ENCODE results near the gene HEG1.

HEG1 gene

GRCh38 chr3:124984754-124985153 lies 71.0 kb downstream of the HEG1 start:
- Histone ChIP-seq H3K4me3 (ENCODE audit: low read length) (no peak overlapping the region), H3K9ac (ENCODE audit: low read length) (no peak overlapping the region), H3K27me3 (ENCODE audit: control insufficient read depth, insufficient read depth, low read length) (no peaks in the 10 kb centered on the region), H3K27ac (ENCODE audit: low read depth, low read length) (no peak overlapping the region), H3K4me1 (ENCODE audit: control insufficient read depth, insufficient read depth, low read length) (peaks cover 13% of the 10 kb centered on the region), H3K36me3 (ENCODE audit: control insufficient read depth, insufficient read depth, low read length) (peaks cover 5% of the 10 kb centered on the region)

- Histone ChIP-seq H3K4me1 (ENCODE audit: control insufficient read depth, insufficient read depth, low read length) (peaks cover 13% of the 10 kb centered on the region), H3K27ac (ENCODE audit: low read depth, low read length) (no peak overlapping the region), H3K36me3 (ENCODE audit: control insufficient read depth, insufficient read depth, low read length) (peaks cover 3% of the 10 kb centered on the region), H3K9ac (ENCODE audit: low read length) (no peak overlapping the region), H3K4me3 (ENCODE audit: low read length) (no peak overlapping the region), H3K27me3 (ENCODE audit: control insufficient read depth, insufficient read depth, low read length) (no peaks in the 10 kb centered on the region)
Observed at GRCh38 chr3:124982855-124983254, 72.9 kb downstream of the HEG1 start.

- Histone ChIP-seq H3K27ac (ENCODE audit: low read depth, low read length) (no peak overlapping the region), H3K36me3 (ENCODE audit: control insufficient read depth, insufficient read depth, low read length) (peaks cover 6% of the 10 kb centered on the region), H3K4me3 (ENCODE audit: low read length) (no peak overlapping the region)
Observed at GRCh38 chr3:124981472-124981871, 74.3 kb downstream of the HEG1 start.

GRCh38 chr3:124978627-124979026 lies 77.2 kb downstream of the HEG1 start:
- Histone ChIP-seq H3K9ac (ENCODE audit: low read length) (no peak overlapping the region), H3K36me3 (ENCODE audit: control insufficient read depth, insufficient read depth, low read length) (peaks cover 5% of the 10 kb centered on the region), H3K27ac (ENCODE audit: low read depth, low read length) (no peak overlapping the region), H3K4me1 (ENCODE audit: control insufficient read depth, insufficient read depth, low read length) (peaks cover 4% of the 10 kb centered on the region), H3K27me3 (ENCODE audit: control insufficient read depth, insufficient read depth, low read length) (no peaks in the 10 kb centered on the region), H3K4me3 (ENCODE audit: low read length) (no peak overlapping the region)

More at GRCh38 chr3:124981472-124981871, 74.3 kb downstream of the HEG1 start:
- no peaks in the 10 kb centered on the region for H3K27me3 ChIP-seq (ENCODE audit: control insufficient read depth, insufficient read depth, low read length)
- H3K9ac ChIP-seq (ENCODE audit: low read length) = no peak overlapping the region
- H3K4me1 ChIP-seq (ENCODE audit: control insufficient read depth, insufficient read depth, low read length) = peaks cover 13% of the 10 kb centered on the region

GRCh38 chr3:124976383-124976782 lies 79.4 kb downstream of the HEG1 start:
- Histone ChIP-seq H3K4me1 (ENCODE audit: control insufficient read depth, insufficient read depth, low read length) (peaks cover 5% of the 10 kb centered on the region), H3K27me3 (ENCODE audit: control insufficient read depth, insufficient read depth, low read length) (no peaks in the 10 kb centered on the region), H3K36me3 (ENCODE audit: control insufficient read depth, insufficient read depth, low read length) (peaks cover 9% of the 10 kb centered on the region), H3K27ac (ENCODE audit: low read depth, low read length) (no peak overlapping the region), H3K9ac (ENCODE audit: low read length) (no peak overlapping the region), H3K4me3 (ENCODE audit: low read length) (no peak overlapping the region)

- Histone ChIP-seq H3K4me3 (ENCODE audit: low read length) (no peak overlapping the region), H3K36me3 (ENCODE audit: control insufficient read depth, insufficient read depth, low read length) (peaks cover 9% of the 10 kb centered on the region), H3K9ac (ENCODE audit: low read length) (no peak overlapping the region), H3K4me1 (ENCODE audit: control insufficient read depth, insufficient read depth, low read length) (peaks cover 3% of the 10 kb centered on the region), H3K27me3 (ENCODE audit: control insufficient read depth, insufficient read depth, low read length) (no peaks in the 10 kb centered on the region), H3K27ac (ENCODE audit: low read depth, low read length) (no peak overlapping the region)
Observed at GRCh38 chr3:124974691-124975090, 81.1 kb downstream of the HEG1 start.

- H3K27ac ChIP-seq (ENCODE audit: low read depth, low read length) = no peak overlapping the region
- H3K4me3 ChIP-seq (ENCODE audit: low read length) = no peak overlapping the region
- H3K27me3 ChIP-seq (ENCODE audit: control insufficient read depth, insufficient read depth, low read length) = no peaks in the 10 kb centered on the region
- H3K4me1 ChIP-seq (ENCODE audit: control insufficient read depth, insufficient read depth, low read length) = peaks cover 3% of the 10 kb centered on the region
- H3K9ac ChIP-seq (ENCODE audit: low read length) = no peak overlapping the region
- peaks cover 9% of the 10 kb centered on the region for H3K36me3 ChIP-seq (ENCODE audit: control insufficient read depth, insufficient read depth, low read length)
Observed at GRCh38 chr3:124973290-124973689, 82.5 kb downstream of the HEG1 start.

- Histone ChIP-seq H3K9ac (ENCODE audit: low read length) (no peak overlapping the region), H3K4me1 (ENCODE audit: control insufficient read depth, insufficient read depth, low read length) (peaks cover 3% of the 10 kb centered on the region), H3K27ac (ENCODE audit: low read depth, low read length) (peak overlapping the region; percentile 3), H3K4me3 (ENCODE audit: low read length) (no peak overlapping the region), H3K36me3 (ENCODE audit: control insufficient read depth, insufficient read depth, low read length) (peaks cover 5% of the 10 kb centered on the region), H3K27me3 (ENCODE audit: control insufficient read depth, insufficient read depth, low read length) (no peaks in the 10 kb centered on the region)
Observed at GRCh38 chr3:124972457-124972856, 83.3 kb downstream of the HEG1 start.

- peaks cover 3% of the 10 kb centered on the region for H3K4me1 ChIP-seq (ENCODE audit: control insufficient read depth, insufficient read depth, low read length)
- peaks cover 4% of the 10 kb centered on the region for H3K36me3 ChIP-seq (ENCODE audit: control insufficient read depth, insufficient read depth, low read length)
- H3K27me3 ChIP-seq (ENCODE audit: control insufficient read depth, insufficient read depth, low read length) = no peaks in the 10 kb centered on the region
- H3K4me3 ChIP-seq (ENCODE audit: low read length) = no peak overlapping the region
- no peak overlapping the region for H3K9ac ChIP-seq (ENCODE audit: low read length)
- H3K27ac ChIP-seq (ENCODE audit: low read depth, low read length) = no peak overlapping the region
Observed at GRCh38 chr3:124969963-124970722, 85.7 kb downstream of the HEG1 start.

GRCh38 chr3:124969190-124969589 lies 86.6 kb downstream of the HEG1 start:
- Histone ChIP-seq H3K27me3 (ENCODE audit: control insufficient read depth, insufficient read depth, low read length) (no peaks in the 10 kb centered on the region), H3K4me3 (ENCODE audit: low read length) (no peak overlapping the region), H3K36me3 (ENCODE audit: control insufficient read depth, insufficient read depth, low read length) (peaks cover 3% of the 10 kb centered on the region), H3K9ac (ENCODE audit: low read length) (no peak overlapping the region), H3K27ac (ENCODE audit: low read depth, low read length) (no peak overlapping the region), H3K4me1 (ENCODE audit: control insufficient read depth, insufficient read depth, low read length) (peaks cover 3% of the 10 kb centered on the region)

- no peak overlapping the region for H3K9ac ChIP-seq (ENCODE audit: low read length)
- no peak overlapping the region for H3K4me3 ChIP-seq (ENCODE audit: low read length)
- peaks cover 3% of the 10 kb centered on the region for H3K36me3 ChIP-seq (ENCODE audit: control insufficient read depth, insufficient read depth, low read length)
- no peaks in the 10 kb centered on the region for H3K27me3 ChIP-seq (ENCODE audit: control insufficient read depth, insufficient read depth, low read length)
- H3K4me1 ChIP-seq (ENCODE audit: control insufficient read depth, insufficient read depth, low read length) = peaks cover 3% of the 10 kb centered on the region
- H3K27ac ChIP-seq (ENCODE audit: low read depth, low read length) = no peak overlapping the region
Observed at GRCh38 chr3:124967964-124968363, 87.8 kb downstream of the HEG1 start.

GRCh38 chr3:124966521-124967445 lies 89.0 kb downstream of the HEG1 start:
- Histone ChIP-seq H3K4me3 (ENCODE audit: low read length) (no peak overlapping the region), H3K9ac (ENCODE audit: low read length) (no peak overlapping the region), H3K4me1 (ENCODE audit: control insufficient read depth, insufficient read depth, low read length) (no peaks in the 10 kb centered on the region), H3K27me3 (ENCODE audit: control insufficient read depth, insufficient read depth, low read length) (no peaks in the 10 kb centered on the region), H3K27ac (ENCODE audit: low read depth, low read length) (no peak overlapping the region), H3K36me3 (ENCODE audit: control insufficient read depth, insufficient read depth, low read length) (no peaks in the 10 kb centered on the region)

All from rectal smooth muscle tissue (tissue), 1 donor.